Fibroblast of lung (primary cell): ENCODE data around the gene MAST3.

ENCODE experiments used
- EZH2 ChIP-seq: IDR thresholded peaks from 2 replicates; pipeline ENCODE4 v1.5.1; 2012; ENCODE audit warnings: low read length, control low read depth, mild to moderate bottlenecking; ENCODE audit errors: missing control alignments
- TF ChIP-seq, protein P1 (sequence below), 2 donors: IDR thresholded peaks in 1 of 2; conservative IDR thresholded peaks in 1 of 2; 1 replicate in 1 of 2; 2 replicates in 1 of 2; pipeline ENCODE4 v1.5.1; 2011 to 2012; ENCODE audit warnings: low read length in 2 of 2, control low read depth in 1 of 2, inconsistent platforms in 1 of 2, low read depth in 1 of 2, mild to moderate bottlenecking in 1 of 2

DNA sequence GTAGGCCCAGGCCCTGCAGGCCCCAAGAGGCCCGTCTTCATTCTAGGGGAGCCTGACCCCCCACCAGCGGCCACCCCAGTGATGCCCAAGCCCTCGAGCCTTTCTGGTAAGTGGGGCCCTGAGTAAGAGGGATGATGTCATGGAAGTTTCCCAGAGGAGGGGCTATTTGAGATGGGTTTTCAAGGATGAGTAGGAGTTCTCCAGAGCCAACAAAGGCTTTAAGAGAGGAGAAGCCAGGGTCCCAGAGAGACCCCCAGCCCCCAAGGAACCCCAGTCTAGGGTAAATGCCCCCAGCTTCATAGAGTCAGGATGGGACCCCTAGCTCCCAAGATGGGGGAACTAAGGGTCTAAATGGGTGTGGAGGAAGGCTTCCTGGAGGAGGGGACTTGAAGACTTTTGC is 46.3 kb downstream of the MAST3 start:
- TF ChIP-seq, protein P1, sequence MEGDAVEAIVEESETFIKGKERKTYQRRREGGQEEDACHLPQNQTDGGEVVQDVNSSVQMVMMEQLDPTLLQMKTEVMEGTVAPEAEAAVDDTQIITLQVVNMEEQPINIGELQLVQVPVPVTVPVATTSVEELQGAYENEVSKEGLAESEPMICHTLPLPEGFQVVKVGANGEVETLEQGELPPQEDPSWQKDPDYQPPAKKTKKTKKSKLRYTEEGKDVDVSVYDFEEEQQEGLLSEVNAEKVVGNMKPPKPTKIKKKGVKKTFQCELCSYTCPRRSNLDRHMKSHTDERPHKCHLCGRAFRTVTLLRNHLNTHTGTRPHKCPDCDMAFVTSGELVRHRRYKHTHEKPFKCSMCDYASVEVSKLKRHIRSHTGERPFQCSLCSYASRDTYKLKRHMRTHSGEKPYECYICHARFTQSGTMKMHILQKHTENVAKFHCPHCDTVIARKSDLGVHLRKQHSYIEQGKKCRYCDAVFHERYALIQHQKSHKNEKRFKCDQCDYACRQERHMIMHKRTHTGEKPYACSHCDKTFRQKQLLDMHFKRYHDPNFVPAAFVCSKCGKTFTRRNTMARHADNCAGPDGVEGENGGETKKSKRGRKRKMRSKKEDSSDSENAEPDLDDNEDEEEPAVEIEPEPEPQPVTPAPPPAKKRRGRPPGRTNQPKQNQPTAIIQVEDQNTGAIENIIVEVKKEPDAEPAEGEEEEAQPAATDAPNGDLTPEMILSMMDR (conservative IDR thresholded peaks at IDR 0.05 in 1 of 2, IDR thresholded peaks at IDR 0.05 in 1 of 2; ENCODE audit: low read depth in 1 of 2, low read length in 2 of 2) = no peak
- TF ChIP-seq EZH2 = no peak
